SHP77 (cell line): ENCODE data around the gene SHROOM2.

Source experiments
- DNase-seq, 2 experiments: peaks; one replicate each; lab custom pipeline; 2025; lab: John Stamatoyannopoulos, UW

Gene SHROOM2

GRCh38 chrX:9897761-9898161 is 111.5 kb downstream of the SHROOM2 start:
- no peak for DNase-seq

- DNase-seq, result peak in 1 of 2 experiments; percentile 13
These were observed 113.4 kb downstream of the SHROOM2 start for GRCh38 chrX:9899640-9900111.

DNA sequence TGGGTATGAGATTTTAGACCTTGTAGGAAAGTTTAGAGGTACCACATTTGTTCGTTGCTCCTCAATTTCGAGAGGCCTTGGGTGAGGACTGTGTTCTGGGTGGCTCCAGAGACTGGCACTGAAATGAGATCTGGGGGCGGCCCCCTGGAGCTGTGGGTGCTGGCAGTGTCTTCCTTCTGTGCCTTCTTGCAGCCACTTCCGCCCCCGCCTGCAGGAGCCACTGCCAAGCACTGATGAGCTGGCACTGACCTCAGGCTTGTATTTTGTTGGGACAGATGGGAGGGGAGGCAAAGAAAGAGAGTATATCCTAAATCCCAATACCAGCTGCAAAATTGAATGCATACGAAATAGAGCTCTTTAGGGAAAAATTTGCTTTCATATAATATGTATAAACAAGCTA is 116.4 kb downstream of the SHROOM2 start:
- no peak for DNase-seq

GRCh38 chrX:9903146-9903545 is 116.9 kb downstream of the SHROOM2 start:
- no peak for DNase-seq

GRCh38 chrX:9905288-9905687 is 119.1 kb downstream of the SHROOM2 start:
- no peak for DNase-seq

GRCh38 chrX:9905721-9906120 is 119.5 kb downstream of the SHROOM2 start:
- DNase-seq, result no peak

DNA sequence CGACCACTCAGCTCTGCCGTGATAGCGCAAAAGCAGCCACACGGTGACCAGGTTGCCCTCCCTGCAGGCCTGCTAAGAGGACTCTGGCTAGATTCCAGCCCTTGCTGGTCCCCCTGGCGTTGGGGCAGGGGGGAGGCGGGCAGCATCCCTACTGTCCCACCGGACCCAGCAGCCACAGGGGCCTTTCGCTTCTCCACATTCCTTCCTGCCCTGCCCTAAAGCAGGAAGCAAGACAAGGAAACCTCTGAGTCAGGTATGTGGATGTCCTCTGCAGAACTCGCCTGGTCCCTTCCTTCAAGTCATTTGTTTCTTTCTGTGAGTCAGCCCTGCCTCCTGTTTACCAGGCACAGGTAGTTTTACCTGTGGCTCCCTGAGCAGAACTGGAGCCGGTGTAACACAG is 120.7 kb downstream of the SHROOM2 start:
- DNase-seq, result no peak

DNA sequence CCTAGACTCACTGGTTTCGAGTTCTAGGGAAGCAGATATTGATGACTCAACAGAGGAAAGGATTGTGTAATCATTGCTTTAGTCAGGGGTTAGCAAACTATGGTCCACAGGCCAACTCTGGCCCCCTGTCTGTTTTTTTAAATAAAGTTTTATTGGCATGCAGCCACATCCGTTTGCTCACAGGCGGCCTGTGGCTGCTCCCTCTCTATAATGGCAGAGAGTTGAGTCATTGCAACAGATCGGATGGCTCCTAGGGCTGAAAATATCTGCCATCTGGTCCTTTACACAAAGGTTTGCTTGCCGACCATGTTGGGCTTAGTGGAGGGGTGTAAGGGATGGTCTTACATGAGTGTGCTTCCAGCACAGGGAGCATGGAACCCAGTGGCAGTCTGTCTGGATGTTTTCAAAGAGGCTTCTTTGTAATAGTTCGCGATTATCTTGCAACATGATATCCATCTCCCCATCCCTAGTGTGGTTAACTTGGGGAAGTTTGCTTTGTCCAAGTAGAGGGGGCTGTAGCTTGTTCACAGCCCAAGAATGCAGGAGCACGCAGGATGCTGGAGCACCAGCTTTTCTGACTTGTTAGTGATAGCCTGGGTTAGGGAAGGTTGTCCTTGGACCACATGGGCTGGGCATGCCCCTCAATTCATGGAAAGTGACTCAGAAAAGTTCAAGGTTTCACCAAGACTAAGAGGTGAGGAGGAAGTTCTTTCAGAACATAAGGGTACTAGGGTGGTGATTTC is 121.6 kb downstream of the SHROOM2 start:
- DNase-seq, result no peak

- DNase-seq, result no peak
These were observed 123.0 kb downstream of the SHROOM2 start for GRCh38 chrX:9909254-9909653.

- no peak for DNase-seq
These were observed 125.3 kb downstream of the SHROOM2 start for GRCh38 chrX:9911487-9911886.

- no peak for DNase-seq
These were observed 126.3 kb downstream of the SHROOM2 start for GRCh38 chrX:9912351-9913145.

DNA sequence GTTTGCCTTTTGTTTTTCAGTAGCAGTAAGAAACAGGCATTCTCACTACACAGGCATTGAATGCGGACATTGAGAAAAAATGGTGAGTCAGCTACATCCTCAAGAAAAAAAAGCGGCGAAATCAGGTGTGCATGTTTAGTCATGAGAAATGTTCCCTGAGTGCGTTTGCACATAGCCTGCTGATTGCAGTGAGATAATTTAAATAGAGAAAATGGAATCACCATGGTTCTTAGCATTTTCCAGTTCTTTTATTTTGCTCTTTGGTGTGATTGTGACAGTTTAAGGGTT is 126.9 kb downstream of the SHROOM2 start:
- no peak for DNase-seq

DNA sequence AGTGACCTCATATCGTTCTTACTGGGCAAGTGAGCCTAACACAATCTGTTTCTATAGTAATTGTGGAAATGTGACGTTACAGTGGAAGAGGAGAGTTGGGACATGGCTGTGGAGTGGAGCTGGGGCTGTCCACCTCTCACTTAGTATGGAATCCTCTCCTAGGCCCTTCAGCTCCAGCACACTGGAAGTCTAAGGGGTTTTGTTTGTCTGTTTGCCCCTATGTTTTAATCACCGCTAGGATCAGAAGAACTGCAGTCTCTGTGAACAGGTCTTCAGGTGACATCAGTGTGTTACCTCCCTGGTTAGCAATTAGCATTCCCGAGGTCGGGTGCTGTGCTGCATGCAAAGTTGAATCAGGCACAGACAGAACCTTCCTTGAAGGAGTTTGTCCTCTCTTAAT is 131.6 kb downstream of the SHROOM2 start:
- no peak for DNase-seq

- no peak for DNase-seq
These were observed 133.5 kb downstream of the SHROOM2 start for GRCh38 chrX:9919632-9920172.

DNA sequence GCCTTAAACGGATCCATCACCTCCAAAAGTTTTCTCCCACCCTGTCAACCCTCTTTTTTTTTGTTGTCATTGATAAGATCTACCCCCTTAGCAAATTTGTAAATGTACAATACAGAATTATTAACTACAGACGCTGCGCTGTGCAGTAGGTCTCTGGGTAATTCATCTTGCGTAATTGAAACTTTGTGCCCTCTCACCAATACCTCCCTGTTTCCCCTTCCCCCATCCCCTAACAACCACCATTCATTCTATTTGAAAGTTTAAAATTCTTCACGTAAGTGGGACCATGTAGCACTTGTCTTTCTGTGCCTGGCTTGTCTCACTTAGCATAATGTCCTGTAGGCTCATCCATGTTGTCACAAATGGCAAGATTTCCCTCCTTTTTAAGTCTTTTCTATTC is 135.2 kb downstream of the SHROOM2 start:
- DNase-seq, result no peak

- DNase-seq, result no peak
These were observed 137.1 kb downstream of the SHROOM2 start for GRCh38 chrX:9923357-9923756.

DNA sequence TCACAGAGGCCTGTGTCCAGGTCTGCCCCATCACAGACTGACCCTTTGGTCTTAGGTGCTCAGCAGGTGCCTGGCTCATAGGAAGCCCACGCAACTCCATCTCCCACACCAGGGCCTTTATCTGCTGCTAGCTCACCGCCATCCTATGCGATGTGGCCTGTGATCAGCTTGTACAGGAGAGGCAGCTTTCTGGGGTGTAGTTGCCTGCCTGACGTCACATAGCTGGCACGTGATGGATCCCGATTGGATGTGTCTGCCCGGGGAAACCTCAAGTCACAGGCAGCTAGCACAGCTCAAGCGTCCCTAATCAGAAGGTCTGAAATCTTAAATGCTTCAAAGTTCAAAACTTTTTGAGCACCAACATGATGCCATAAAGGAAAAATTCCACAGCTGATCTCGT is 139.8 kb downstream of the SHROOM2 start:
- DNase-seq, result no peak

DNA sequence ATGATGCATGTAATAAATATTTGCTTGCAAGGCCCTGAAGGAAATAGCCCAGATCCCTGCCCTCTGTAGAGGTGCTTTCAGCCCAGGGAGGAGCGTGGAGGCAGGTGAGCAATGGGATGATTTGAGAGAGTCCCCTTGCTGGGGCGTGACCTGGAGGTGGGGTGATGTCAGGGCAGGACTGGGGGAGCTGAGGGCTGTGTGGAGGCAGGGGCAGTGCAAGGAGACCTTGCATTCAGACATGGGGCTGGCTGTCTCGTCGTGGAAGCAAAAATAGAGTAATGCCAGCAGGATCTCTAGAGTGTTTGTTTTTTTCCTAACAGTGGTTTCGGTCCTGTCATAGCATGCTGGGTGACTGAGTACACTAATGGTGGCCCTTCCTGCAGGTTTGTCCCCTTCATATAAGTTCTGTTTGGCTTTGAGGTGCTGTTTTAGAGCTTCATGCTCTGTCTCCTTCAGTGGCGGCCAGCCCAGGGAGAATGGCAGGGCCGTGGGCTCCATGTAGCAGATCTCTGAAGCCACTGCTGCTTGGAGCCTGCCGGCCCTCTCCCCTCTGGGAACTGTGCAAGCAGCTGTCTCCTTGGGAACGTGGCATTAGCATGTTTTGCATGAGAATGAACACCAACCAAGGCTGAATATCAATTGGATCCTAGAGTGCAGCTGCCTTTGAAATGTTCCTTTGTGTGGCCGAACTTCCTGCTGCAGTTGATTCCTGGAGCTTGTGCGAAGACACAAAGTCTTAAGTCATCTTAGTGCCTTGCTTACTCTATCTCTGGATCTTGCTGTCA is 141.7 kb downstream of the SHROOM2 start:
- DNase-seq, result no peak

GRCh38 chrX:9935436-9935835 is 149.2 kb downstream of the SHROOM2 start:
- no peak for DNase-seq

GRCh38 chrX:9937761-9938160 is 151.5 kb downstream of the SHROOM2 start:
- no peak for DNase-seq

DNA sequence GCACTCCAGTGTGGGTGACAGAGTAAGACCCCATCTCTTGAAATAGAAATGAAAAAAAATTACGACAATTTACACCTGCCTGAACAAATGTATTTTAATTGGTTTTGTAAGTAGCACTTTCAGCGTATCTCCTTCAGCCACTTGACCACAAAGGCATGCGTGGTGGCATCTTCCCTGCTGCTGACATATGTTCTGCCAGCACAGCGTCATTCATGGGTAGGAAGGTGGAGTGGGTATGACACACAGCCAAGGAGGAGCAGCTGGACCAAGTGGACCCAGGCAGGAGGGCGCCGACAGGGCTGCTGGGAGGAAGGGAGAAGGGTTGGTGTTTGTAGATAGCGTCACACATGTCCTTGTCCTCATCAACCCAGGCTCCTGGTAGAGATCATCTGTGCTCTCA is 152.3 kb downstream of the SHROOM2 start:
- DNase-seq, result no peak

- peak in 1 of 2 experiments; percentile 34 for DNase-seq
These were observed 154.2 kb downstream of the SHROOM2 start for GRCh38 chrX:9940421-9940820.
